ENCODE results near the gene HIF1AN.

GRCh38 chr10:100524638-100525037 is 11.1 kb upstream of the HIF1AN start:
- TF ChIP-seq CTCF (IDR thresholded peaks at IDR 0.05; ENCODE audit: poor library complexity) (no peak), EZH2 (IDR thresholded peaks at IDR 0.05; ENCODE audit: borderline replicate concordance) (no peak)

Measured in hepatocyte (in vitro differentiated cells).